HS-27A (cell line): ENCODE data around the gene ENTPD8.
"Not testable (repeated sequence)": the region's sequence is repeated elsewhere in the genome, so short reads cannot be mapped to it uniquely, and the experiment has no call there.

ENCODE experiments used
- DNase-seq: peaks from one replicate; pipeline ENCODE4 v3.0.0-alpha.2; 2012; ENCODE audit warnings: low read depth, missing footprints

Gene ENTPD8

GRCh38 chr9:137394866-137395665 lies 46.1 kb downstream of the ENTPD8 start:
- no peak for DNase-seq

GRCh38 chr9:137393176-137394150 lies 47.7 kb downstream of the ENTPD8 start:
- no peak for DNase-seq

GRCh38 chr9:137392232-137393007 lies 48.7 kb downstream of the ENTPD8 start:
- DNase-seq = no peak

GRCh38 chr9:137391411-137391754 lies 49.8 kb downstream of the ENTPD8 start:
- no peak for DNase-seq

GRCh38 chr9:137390553-137391410 lies 50.4 kb downstream of the ENTPD8 start:
- DNase-seq = no peak

- DNase-seq = no peak
These were observed 51.8 kb downstream of the ENTPD8 start for GRCh38 chr9:137389428-137389746.

GRCh38 chr9:137388589-137389427 lies 52.3 kb downstream of the ENTPD8 start:
- DNase-seq = no peak

- no peak for DNase-seq
These were observed 53.1 kb downstream of the ENTPD8 start for GRCh38 chr9:137387891-137388560.

GRCh38 chr9:137387114-137387890 lies 53.9 kb downstream of the ENTPD8 start:
- no peak for DNase-seq

GRCh38 chr9:137386507-137387113 lies 54.5 kb downstream of the ENTPD8 start:
- not testable (repeated sequence) for DNase-seq

- DNase-seq = no peak
These were observed 56.0 kb downstream of the ENTPD8 start for GRCh38 chr9:137385061-137385655.
